Measurements from ENCODE around the gene CIT. TPM values are rescaled to one million over a fixed set of nuclear protein-coding genes. Genes with fewer than 3 reads are reported as not detected.
A peak's percentile ranks its signal among the peaks of the same experiment; 100 is the strongest.

Gene CIT
- total RNA-seq, 4 donors from 2014 or later, result 10.3 to 75.9 (median 21.9) TPM

DNA sequence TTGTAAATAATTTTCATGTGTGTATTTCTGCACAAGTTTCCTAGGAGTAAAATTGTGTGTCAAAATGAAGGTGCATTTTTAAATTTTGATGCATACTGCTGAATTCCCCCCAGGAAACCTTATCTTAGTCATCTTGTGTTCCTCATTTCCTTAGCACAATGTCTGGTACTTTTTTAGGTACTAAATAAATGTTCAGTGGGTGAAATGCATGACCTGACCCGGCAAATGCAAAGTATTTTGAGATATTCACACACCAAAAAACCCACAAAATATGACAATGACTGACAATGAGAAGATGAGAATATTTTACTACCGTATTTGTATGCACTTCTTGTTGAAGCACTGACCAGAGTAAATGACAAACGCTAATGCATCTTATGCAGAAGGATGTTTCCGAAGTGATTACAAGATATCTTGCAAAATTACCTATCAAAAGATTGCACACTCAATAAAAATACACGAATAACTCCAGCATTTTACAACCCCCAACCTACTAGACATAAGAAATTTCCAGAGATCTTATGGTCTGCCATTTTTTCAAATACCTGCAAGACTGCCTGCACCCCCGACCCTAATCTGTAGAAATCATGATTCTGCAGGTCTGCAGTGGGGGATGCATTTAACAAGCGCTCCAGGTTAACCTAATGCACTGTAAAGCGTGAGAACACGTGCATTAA, 210.1 kb downstream of the CIT start:
- H3K36me3 ChIP-seq, result peaks cover 0 to 13% (median 0%) of the 10 kb centered on the region in 3 donors
- H3K27ac ChIP-seq, result peak overlapping the region; percentile 94 to 99 (median 94)
- H3K27me3 ChIP-seq, result no peaks in the 10 kb centered on the region
- TF ChIP-seq, protein P1, sequence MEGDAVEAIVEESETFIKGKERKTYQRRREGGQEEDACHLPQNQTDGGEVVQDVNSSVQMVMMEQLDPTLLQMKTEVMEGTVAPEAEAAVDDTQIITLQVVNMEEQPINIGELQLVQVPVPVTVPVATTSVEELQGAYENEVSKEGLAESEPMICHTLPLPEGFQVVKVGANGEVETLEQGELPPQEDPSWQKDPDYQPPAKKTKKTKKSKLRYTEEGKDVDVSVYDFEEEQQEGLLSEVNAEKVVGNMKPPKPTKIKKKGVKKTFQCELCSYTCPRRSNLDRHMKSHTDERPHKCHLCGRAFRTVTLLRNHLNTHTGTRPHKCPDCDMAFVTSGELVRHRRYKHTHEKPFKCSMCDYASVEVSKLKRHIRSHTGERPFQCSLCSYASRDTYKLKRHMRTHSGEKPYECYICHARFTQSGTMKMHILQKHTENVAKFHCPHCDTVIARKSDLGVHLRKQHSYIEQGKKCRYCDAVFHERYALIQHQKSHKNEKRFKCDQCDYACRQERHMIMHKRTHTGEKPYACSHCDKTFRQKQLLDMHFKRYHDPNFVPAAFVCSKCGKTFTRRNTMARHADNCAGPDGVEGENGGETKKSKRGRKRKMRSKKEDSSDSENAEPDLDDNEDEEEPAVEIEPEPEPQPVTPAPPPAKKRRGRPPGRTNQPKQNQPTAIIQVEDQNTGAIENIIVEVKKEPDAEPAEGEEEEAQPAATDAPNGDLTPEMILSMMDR (IDR thresholded peaks at IDR 0.05), result no peak
- TF ChIP-seq POLR2A (IDR thresholded peaks at IDR 0.05), result no peak
- peak overlapping the region; percentile 64 to 93 (median 78) for H3K4me3 ChIP-seq
- no peak for DNase-seq
- peaks cover 0 to 27% (median 6%) of the 10 kb centered on the region in 4 donors for H3K4me1 ChIP-seq
- H3K9me3 ChIP-seq, result no peaks in the 10 kb centered on the region

DNA sequence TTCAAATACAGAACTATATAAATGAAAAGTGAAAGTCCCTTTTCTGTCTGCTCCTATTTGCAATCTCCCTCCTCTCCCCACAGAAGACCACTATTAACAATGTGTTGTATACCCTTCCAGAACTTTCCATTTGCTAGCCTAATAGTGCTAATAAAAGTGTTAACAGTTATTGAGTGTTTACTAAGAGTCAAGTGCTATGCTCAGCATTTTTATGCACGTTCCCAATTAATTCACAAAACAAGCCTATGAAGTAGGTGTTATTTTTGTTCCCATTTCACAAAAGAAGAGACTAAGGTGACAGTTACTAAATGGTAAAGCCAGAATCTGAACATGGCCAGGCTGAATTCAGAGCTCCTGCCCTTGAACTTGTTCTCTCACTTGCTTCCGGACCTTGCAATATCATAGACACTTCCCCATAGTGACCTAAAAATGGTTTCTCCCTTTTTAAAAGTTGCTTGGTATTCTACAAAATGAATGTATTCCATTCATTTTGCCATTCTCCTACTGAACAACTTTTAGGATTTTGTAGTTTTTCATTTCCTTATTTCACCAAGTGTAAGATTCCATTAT, 210.8 kb downstream of the CIT start:
- H3K9me3 ChIP-seq, result no peaks in the 10 kb centered on the region
- H3K36me3 ChIP-seq, result peaks cover 0 to 5% (median 0%) of the 10 kb centered on the region in 3 donors
- H3K4me3 ChIP-seq, result no peak overlapping the region
- TF ChIP-seq POLR2A (IDR thresholded peaks at IDR 0.05), result no peak
- TF ChIP-seq, protein P1 (IDR thresholded peaks at IDR 0.05), result no peak
- H3K27ac ChIP-seq, result peak overlapping the region in 2 of 4 donors; percentile 55 to 99
- H3K4me1 ChIP-seq, result peaks cover 0 to 20% (median 6%) of the 10 kb centered on the region in 4 donors
- DNase-seq, result no peak
- no peaks in the 10 kb centered on the region for H3K27me3 ChIP-seq

DNA sequence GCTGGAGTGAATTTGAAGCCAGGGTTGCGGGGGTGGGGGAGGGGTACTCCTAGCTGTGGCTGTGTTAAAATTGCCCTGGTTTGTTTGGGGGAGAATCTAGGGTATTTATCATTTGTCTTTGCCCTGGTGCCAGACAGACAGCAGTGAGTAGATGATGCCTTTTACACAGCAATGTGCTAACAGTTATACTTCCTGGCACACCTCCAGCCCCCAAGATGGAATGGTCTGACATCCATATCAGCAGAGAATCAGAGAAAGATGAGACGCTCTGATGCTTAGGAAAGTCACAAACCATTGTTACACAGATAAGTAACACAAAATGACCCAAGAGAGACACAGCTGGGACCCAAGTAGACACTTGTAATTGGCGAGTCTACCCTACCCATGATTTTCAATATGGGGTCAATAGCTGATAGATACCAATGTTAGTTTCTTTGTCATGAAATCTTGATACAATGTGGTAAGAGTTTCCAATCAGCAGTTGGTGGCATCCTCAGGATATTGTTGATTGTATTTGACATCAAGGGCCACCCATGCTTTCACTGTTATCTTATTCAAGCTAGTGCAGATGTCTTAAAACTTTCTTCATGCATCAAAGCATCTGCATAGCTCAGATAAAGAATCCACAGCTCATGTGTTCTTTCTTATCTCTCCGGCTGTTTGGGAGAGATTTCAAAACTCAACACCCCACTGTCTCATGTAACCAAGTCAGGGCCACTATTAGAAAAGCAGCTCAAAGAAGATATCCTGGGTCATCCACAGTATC, 211.8 kb downstream of the CIT start:
- Histone ChIP-seq H3K27me3 (no peaks in the 10 kb centered on the region), H3K27ac (peak overlapping the region in 1 of 4 donors; percentile 10), H3K4me3 (no peak overlapping the region), H3K9me3 (no peaks in the 10 kb centered on the region), H3K36me3 (no peaks in the 10 kb centered on the region), H3K4me1 (peaks cover 0 to 15% (median 4%) of the 10 kb centered on the region in 4 donors)
- TF ChIP-seq POLR2A (IDR thresholded peaks at IDR 0.05), result no peak
- TF ChIP-seq, protein P1 (IDR thresholded peaks at IDR 0.05), result no peak
- DNase-seq, result no peak

DNA sequence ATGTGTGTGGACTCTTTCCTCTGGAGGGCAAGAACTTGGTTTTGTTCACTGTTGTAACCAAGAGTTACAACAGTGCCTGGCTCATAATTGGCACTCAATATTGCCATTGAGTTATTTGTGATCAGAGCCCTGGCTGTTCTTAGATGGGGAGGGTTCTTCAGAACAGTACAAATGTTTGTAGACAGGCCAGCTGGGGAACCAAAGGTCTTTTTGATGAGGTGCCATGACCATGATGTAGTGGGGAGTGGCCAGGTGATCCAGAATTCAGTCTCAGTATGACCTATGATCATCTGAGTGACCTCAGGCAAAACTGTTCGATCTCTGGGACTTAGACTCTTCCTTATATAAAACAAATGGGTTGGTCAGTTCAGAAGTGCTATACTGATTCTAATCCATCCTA, 212.5 kb downstream of the CIT start:
- Histone ChIP-seq H3K9me3 (no peaks in the 10 kb centered on the region), H3K27ac (peak overlapping the region in 1 of 4 donors; percentile 40), H3K36me3 (no peaks in the 10 kb centered on the region), H3K27me3 (no peaks in the 10 kb centered on the region), H3K4me3 (no peak overlapping the region), H3K4me1 (peaks cover 0 to 11% (median 2%) of the 10 kb centered on the region in 4 donors)
- no peak for TF ChIP-seq POLR2A (IDR thresholded peaks at IDR 0.05)
- TF ChIP-seq, protein P1 (IDR thresholded peaks at IDR 0.05), result no peak
- peak in 1 of 3 donors; percentile 48 for DNase-seq

DNA sequence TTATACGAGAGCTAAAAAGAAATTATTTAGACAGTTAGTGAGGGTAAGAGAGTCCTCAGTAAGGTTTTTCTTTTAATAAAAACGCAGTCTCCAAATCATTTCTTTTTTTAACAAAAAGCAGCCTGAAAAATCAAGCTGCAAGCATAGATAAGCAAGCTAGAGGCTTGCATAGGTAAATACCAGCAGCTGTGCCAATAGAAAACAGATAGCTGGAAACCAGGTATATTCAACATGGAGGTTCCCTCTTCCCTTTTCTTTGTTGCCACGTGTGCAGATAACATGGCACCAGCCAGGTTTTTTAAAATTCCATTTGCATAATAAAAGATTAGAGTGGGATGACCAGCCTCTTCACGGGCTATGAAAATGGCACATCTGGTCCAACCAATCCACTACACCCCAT, 215.2 kb downstream of the CIT start:
- no peak for DNase-seq
- Histone ChIP-seq H3K27ac (no peak overlapping the region), H3K4me1 (peaks cover 0 to 2% (median 0%) of the 10 kb centered on the region in 4 donors), H3K36me3 (no peaks in the 10 kb centered on the region), H3K9me3 (no peaks in the 10 kb centered on the region), H3K27me3 (no peaks in the 10 kb centered on the region), H3K4me3 (no peak overlapping the region)
- TF ChIP-seq, protein P1 (IDR thresholded peaks at IDR 0.05), result no peak
- TF ChIP-seq POLR2A (IDR thresholded peaks at IDR 0.05), result no peak

Data from Peyer's patch (tissue), 4 donors.